CD4-positive, alpha-beta memory T cell (primary cell): ENCODE results near the gene TMEM106B. TPM values are rescaled to one million over a fixed set of nuclear protein-coding genes. Genes with fewer than 3 reads are reported as not detected.
A peak's percentile ranks its signal among the peaks of the same experiment; 100 is the strongest.

Experiments
- CTCF ChIA-PET: fragments of 350-600 bp; sonication (Branson Sonifier 250); formaldehyde crosslinking; loops from one replicate; lab custom pipeline; 2021; ENCODE audit warnings: inconsistent platforms; ENCODE audit not compliant: partially characterized antibody; lab: Charles Lee
- POLR2A ChIA-PET: fragments of 350-600 bp; sonication (Branson Sonifier 250); formaldehyde crosslinking; loops from one replicate; lab custom pipeline; 2021; ENCODE audit not compliant: partially characterized antibody; lab: Charles Lee
- DNase-seq, 5 donors: peaks; one replicate each; pipeline versions ENCODE4 v3.0.0 to v3.0.0-alpha.2; 2020 to 2022; ENCODE audit warnings: mixed read lengths in 1 of 5
- H3K27ac ChIP-seq: one replicate; pipeline ENCODE4 v1.7.0; 2013; ENCODE audit warnings: low read depth, low read length
- H3K27me3 ChIP-seq: 2 replicates; pipeline ENCODE4 v1.7.0; 2013; ENCODE audit warnings: mild to moderate bottlenecking, low read length, moderate library complexity; ENCODE audit not compliant: insufficient read depth
- H3K36me3 ChIP-seq: 2 replicates; pipeline ENCODE4 v1.7.0; 2013; ENCODE audit warnings: mild to moderate bottlenecking, low read length, moderate library complexity; ENCODE audit not compliant: insufficient read depth
- H3K4me1 ChIP-seq: 2 replicates; pipeline ENCODE4 v1.7.0; 2013; ENCODE audit warnings: mild to moderate bottlenecking, low read length, moderate library complexity; ENCODE audit not compliant: insufficient read depth
- H3K4me3 ChIP-seq, 2 donors: one replicate each; pipeline ENCODE4 v1.7.0; 2013; ENCODE audit warnings: low read length in 2 of 2, mild to moderate bottlenecking in 1 of 2
- H3K9me3 ChIP-seq, 2 donors: one replicate each; pipeline ENCODE4 v1.7.0; 2013; ENCODE audit warnings: low read length in 2 of 2, control low read depth in 1 of 2; ENCODE audit not compliant: control insufficient read depth in 1 of 2
- H3K27ac Mint-ChIP-seq, 7 donors: one replicate each; pipeline ENCODE4 v1.8.0; 2020 to 2021; ENCODE audit warnings: mixed read lengths in 7 of 7, mild to moderate bottlenecking in 6 of 7, inconsistent platforms in 3 of 7, moderate library complexity in 3 of 7
- H3K27me3 Mint-ChIP-seq, 2 donors: one replicate each; pipeline ENCODE4 v1.8.0; 2020 to 2021; ENCODE audit warnings: mixed read lengths in 2 of 2
- H3K36me3 Mint-ChIP-seq, 2 donors: one replicate each; pipeline ENCODE4 v1.8.0; 2020 to 2021; ENCODE audit warnings: mixed read lengths in 2 of 2, inconsistent platforms in 1 of 2, mild to moderate bottlenecking in 1 of 2
- H3K4me1 Mint-ChIP-seq, 4 donors: one replicate each; pipeline ENCODE4 v1.8.0; 2020 to 2021; ENCODE audit warnings: mixed read lengths in 4 of 4, mild to moderate bottlenecking in 1 of 4
- H3K4me3 Mint-ChIP-seq, 8 donors: one replicate each; pipeline ENCODE4 v1.8.0; 2020 to 2021; ENCODE audit warnings: mixed read lengths in 8 of 8, mild to moderate bottlenecking in 7 of 8, moderate library complexity in 6 of 8, inconsistent platforms in 3 of 8
- H3K9me3 Mint-ChIP-seq, 8 donors: one replicate each; pipeline ENCODE4 v1.8.0; 2020 to 2021; ENCODE audit warnings: mixed read lengths in 8 of 8, mild to moderate bottlenecking in 5 of 8, inconsistent platforms in 3 of 8, moderate library complexity in 1 of 8
- intact Hi-C: fragments of 100-400 bp; cut with micrococcal nuclease; formaldehyde crosslinking; loops from one replicate; pipeline ENCODE4 v1.15.1; 2023
- polyA plus RNA-seq, 2 donors: library from polyadenylated mRNA; unstranded; fragments of 300-500 nt; fragmentation: Illumina TruSeq; gene quantifications; one replicate each; pipeline ENCODE4 v1.2.3, GENCODE V29; 2021
- total RNA-seq, 2 experiments: library from RNA; stranded (reverse); gene quantifications; one replicate each; pipeline ENCODE4 v1.2.3, GENCODE V29; 2021

Gene TMEM106B
- total and polyA plus RNA-seq, 4 experiments from 2014 or later = 37.2 to 62.2 (median 51.7) TPM

DNA sequence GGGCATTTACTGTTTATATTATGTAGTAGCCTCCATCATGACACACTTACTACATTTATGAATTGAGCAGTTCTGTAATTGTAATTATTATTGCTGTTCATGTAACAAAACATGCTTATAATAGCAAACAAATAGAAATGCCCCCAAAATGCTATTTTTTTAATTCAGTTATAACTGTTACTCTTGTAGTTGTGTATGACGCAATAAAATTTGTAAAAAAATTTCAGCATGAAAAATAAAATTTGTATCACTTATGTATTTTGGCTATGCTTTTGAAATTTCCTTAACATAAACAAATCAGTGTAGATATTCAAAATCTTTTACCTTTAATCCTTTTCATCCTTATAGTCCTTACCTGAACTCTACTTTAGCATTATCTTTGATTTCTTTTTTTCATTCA lies 25.9 kb downstream of the TMEM106B start:
- no peak overlapping the region for H3K4me3 Mint-ChIP-seq
- H3K27ac Mint-ChIP-seq = peak overlapping the region in 1 of 7 donors; percentile 53
- H3K9me3 ChIP-seq = no peaks in the 10 kb centered on the region

DNA sequence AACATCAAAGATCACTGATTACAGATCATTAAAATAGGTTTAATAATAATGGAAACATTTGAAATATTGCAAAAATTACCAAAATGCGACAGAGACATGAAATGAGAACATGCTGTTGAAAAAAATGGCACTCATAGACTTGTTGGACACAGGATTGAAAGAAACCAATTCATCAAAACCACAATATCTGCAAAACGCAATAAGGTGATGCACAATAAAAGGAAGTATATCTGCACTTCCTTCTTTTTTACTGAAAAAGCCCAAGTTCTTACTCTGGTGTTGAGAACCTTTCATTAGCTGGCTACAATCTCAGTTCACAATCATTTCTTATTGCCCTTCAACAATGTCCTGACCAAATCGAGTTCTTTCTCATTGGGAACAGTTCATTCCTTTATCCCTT lies 28.7 kb downstream of the TMEM106B start:
- H3K9me3 Mint-ChIP-seq = peaks cover 0 to 8% (median 0%) of the 10 kb centered on the region in 8 donors
- Histone ChIP-seq H3K9me3 (no peaks in the 10 kb centered on the region), H3K4me3 (no peak overlapping the region), H3K27ac (no peak overlapping the region), H3K36me3 (peaks cover 5% of the 10 kb centered on the region), H3K27me3 (no peaks in the 10 kb centered on the region), H3K4me1 (peaks cover 6% of the 10 kb centered on the region)
- peaks cover 13 to 17% (median 14%) of the 10 kb centered on the region in 4 donors for H3K4me1 Mint-ChIP-seq
- H3K36me3 Mint-ChIP-seq = peaks cover 28 to 38% of the 10 kb centered on the region in 2 donors
- DNase-seq = no peak
- peak overlapping the region in 5 of 7 donors; percentile 2 to 45 (median 25) for H3K27ac Mint-ChIP-seq
- ChIA-PET CTCF (interaction anchor here (0.8 kb wide), 1 partner anchor 8 kb away, joined by 3 read pairs; no protein-coding TSS in a partner anchor), POLR2A (interaction anchor here (1.2 kb wide), 1 partner anchor 102 kb away, joined by 3 read pairs; no protein-coding TSS in a partner anchor)
- no peak overlapping the region for H3K4me3 Mint-ChIP-seq
- intact Hi-C loops = no loop called here
- no peaks in the 10 kb centered on the region for H3K27me3 Mint-ChIP-seq

More for the DNA sequence above, 25.9 kb downstream of the TMEM106B start:
- H3K4me1 Mint-ChIP-seq = peaks cover 13 to 17% (median 14%) of the 10 kb centered on the region in 4 donors
- Histone ChIP-seq H3K27me3 (no peaks in the 10 kb centered on the region), H3K4me1 (peaks cover 6% of the 10 kb centered on the region), H3K4me3 (no peak overlapping the region), H3K27ac (no peak overlapping the region), H3K36me3 (peaks cover 5% of the 10 kb centered on the region)
- no peaks in the 10 kb centered on the region for H3K27me3 Mint-ChIP-seq
- CTCF ChIA-PET = no interaction called here
- intact Hi-C loops = no loop called here
- peaks cover 44 to 53% of the 10 kb centered on the region in 2 donors for H3K36me3 Mint-ChIP-seq
- peaks cover 0 to 8% (median 0%) of the 10 kb centered on the region in 8 donors for H3K9me3 Mint-ChIP-seq
- POLR2A ChIA-PET = no interaction called here
- no peak for DNase-seq

- H3K9me3 Mint-ChIP-seq = peaks cover 0 to 4% (median 0%) of the 10 kb centered on the region in 8 donors
- no peak overlapping the region for H3K4me3 Mint-ChIP-seq
- no peak overlapping the region for H3K4me3 ChIP-seq
- peaks cover 9 to 17% of the 10 kb centered on the region in 2 donors for H3K36me3 Mint-ChIP-seq
- H3K27me3 ChIP-seq = no peaks in the 10 kb centered on the region
- peaks cover 10 to 12% (median 11%) of the 10 kb centered on the region in 4 donors for H3K4me1 Mint-ChIP-seq
- no peaks in the 10 kb centered on the region for H3K9me3 ChIP-seq
- no peak overlapping the region for H3K27ac ChIP-seq
- no peaks in the 10 kb centered on the region for H3K36me3 ChIP-seq
- ChIA-PET CTCF (no interaction called here), POLR2A (interaction anchor here (1.2 kb wide), 1 partner anchor 33 kb away, joined by 4 read pairs; the partner anchor contains the start of gene TMEM106B)
- H3K27me3 Mint-ChIP-seq = no peaks in the 10 kb centered on the region
- H3K4me1 ChIP-seq = peaks cover 6% of the 10 kb centered on the region
- DNase-seq = no peak
- no peak overlapping the region for H3K27ac Mint-ChIP-seq
- intact Hi-C loops = no loop called here
These were observed 33.0 kb downstream of the TMEM106B start for GRCh38 chr7:12244129-12244528.

GRCh38 chr7:12244694-12245093 lies 33.6 kb downstream of the TMEM106B start:
- Mint-ChIP-seq H3K27ac (no peak overlapping the region), H3K27me3 (no peaks in the 10 kb centered on the region), H3K9me3 (peaks cover 0 to 4% (median 0%) of the 10 kb centered on the region in 8 donors), H3K4me1 (peaks cover 5 to 7% (median 6%) of the 10 kb centered on the region in 4 donors), H3K4me3 (no peak overlapping the region), H3K36me3 (peaks cover 8 to 11% of the 10 kb centered on the region in 2 donors)
- Histone ChIP-seq H3K4me3 (no peak overlapping the region), H3K9me3 (no peaks in the 10 kb centered on the region), H3K36me3 (no peaks in the 10 kb centered on the region), H3K4me1 (peaks cover 5% of the 10 kb centered on the region), H3K27ac (no peak overlapping the region), H3K27me3 (no peaks in the 10 kb centered on the region)
- no peak for DNase-seq
- intact Hi-C loops = no loop called here
- CTCF ChIA-PET = no interaction called here
- POLR2A ChIA-PET = interaction anchor here (1.2 kb wide), 1 partner anchor 33 kb away, joined by 4 read pairs; the partner anchor contains the start of gene TMEM106B

- peaks cover 0 to 25% (median 15%) of the 10 kb centered on the region in 8 donors for H3K9me3 Mint-ChIP-seq
- Histone ChIP-seq H3K4me3 (no peak overlapping the region), H3K27ac (no peak overlapping the region), H3K27me3 (no peaks in the 10 kb centered on the region), H3K36me3 (no peaks in the 10 kb centered on the region), H3K4me1 (no peaks in the 10 kb centered on the region), H3K9me3 (no peaks in the 10 kb centered on the region)
- ChIA-PET POLR2A (no interaction called here), CTCF (no interaction called here)
- peaks cover 6 to 8% of the 10 kb centered on the region in 2 donors for H3K36me3 Mint-ChIP-seq
- no peaks in the 10 kb centered on the region for H3K27me3 Mint-ChIP-seq
- H3K4me3 Mint-ChIP-seq = no peak overlapping the region
- H3K27ac Mint-ChIP-seq = no peak overlapping the region
- no peak for DNase-seq
- H3K4me1 Mint-ChIP-seq = no peaks in the 10 kb centered on the region
- intact Hi-C loops = loop anchor here (10.0 kb wide), 1 partner anchor 435 kb away; the partner anchor contains the start of gene ARL4A
These were observed 38.6 kb downstream of the TMEM106B start for GRCh38 chr7:12249706-12250105.

- intact Hi-C loops = loop anchor here (10.0 kb wide), 1 partner anchor 435 kb away; the partner anchor contains the start of gene ARL4A
- Histone ChIP-seq H3K4me3 (no peak overlapping the region), H3K36me3 (no peaks in the 10 kb centered on the region), H3K27me3 (no peaks in the 10 kb centered on the region), H3K27ac (no peak overlapping the region), H3K9me3 (no peaks in the 10 kb centered on the region), H3K4me1 (peaks cover under 1% of the 10 kb centered on the region)
- H3K27me3 Mint-ChIP-seq = no peaks in the 10 kb centered on the region
- no peaks in the 10 kb centered on the region for H3K4me1 Mint-ChIP-seq
- ChIA-PET CTCF (no interaction called here), POLR2A (no interaction called here)
- H3K36me3 Mint-ChIP-seq = peaks cover 6 to 8% of the 10 kb centered on the region in 2 donors
- DNase-seq = no peak
- H3K9me3 Mint-ChIP-seq = peaks cover 0 to 25% (median 15%) of the 10 kb centered on the region in 8 donors
- H3K4me3 Mint-ChIP-seq = no peak overlapping the region
- no peak overlapping the region for H3K27ac Mint-ChIP-seq
These were observed 39.1 kb downstream of the TMEM106B start for GRCh38 chr7:12250232-12250631.

- peak in 2 of 5 donors; percentile 13 to 19 for DNase-seq
- intact Hi-C loops = loop anchor here (10.0 kb wide), 1 partner anchor 429 kb away; the partner anchor contains the start of gene ARL4A
These were observed 45.0 kb downstream of the TMEM106B start for GRCh38 chr7:12256090-12256489.

More at GRCh38 chr7:12256090-12256489, 45.0 kb downstream of the TMEM106B start:
- H3K9me3 ChIP-seq = no peaks in the 10 kb centered on the region
- H3K36me3 Mint-ChIP-seq = peaks cover 5 to 8% of the 10 kb centered on the region in 2 donors
- H3K27ac ChIP-seq = peak overlapping the region; percentile 62
- H3K9me3 Mint-ChIP-seq = peaks cover 0 to 25% (median 14%) of the 10 kb centered on the region in 8 donors
- H3K27me3 Mint-ChIP-seq = no peaks in the 10 kb centered on the region
- no peak overlapping the region for H3K4me3 ChIP-seq
- H3K36me3 ChIP-seq = no peaks in the 10 kb centered on the region
- H3K4me1 ChIP-seq = peaks cover 38% of the 10 kb centered on the region
- ChIA-PET POLR2A (interaction anchor here (1.4 to 2.1 kb wide), 2 partner anchors 45 to 430 kb away, joined by 3 to 20 read pairs; partner anchors contain the start of gene TMEM106B), CTCF (interaction anchor here (0.9 to 1.6 kb wide), 2 partner anchors 36 to 46 kb away, joined by 3 read pairs; no protein-coding TSS in a partner anchor)
- H3K27me3 ChIP-seq = no peaks in the 10 kb centered on the region
- H3K27ac Mint-ChIP-seq = peak overlapping the region in 5 of 7 donors; percentile 80 to 92 (median 83)
- H3K4me1 Mint-ChIP-seq = peaks cover 4 to 8% (median 5%) of the 10 kb centered on the region in 4 donors
- H3K4me3 Mint-ChIP-seq = peak overlapping the region in 4 of 8 donors; percentile 13 to 50 (median 42)
